ENCODE results near the gene RIC8B.

The RIC8B gene

GRCh38 chr12:106729611-106730010, 44.9 kb upstream of the RIC8B start:
- Histone ChIP-seq H3K9ac (ENCODE audit: low read depth, low read length, poor library complexity, severe bottlenecking) (no peak overlapping the region), H3K36me3 (ENCODE audit: insufficient read depth, low read length) (no peaks in the 10 kb centered on the region), H3K4me1 (ENCODE audit: insufficient read depth, low read length, poor library complexity, severe bottlenecking) (no peaks in the 10 kb centered on the region), H3F3A (ENCODE audit: low read depth) (no peaks in the 10 kb centered on the region), H4K20me1 (ENCODE audit: insufficient read depth, low read length, poor library complexity, severe bottlenecking) (no peaks in the 10 kb centered on the region), H3K4me2 (ENCODE audit: low read depth, low read length, poor library complexity, severe bottlenecking) (no peak overlapping the region), H3K4me3 (ENCODE audit: low read length, poor library complexity, severe bottlenecking) (no peak overlapping the region), H2AFZ (ENCODE audit: low read length) (no peak overlapping the region), H3K9me3 (ENCODE audit: insufficient read depth, low read depth, low read length) (no peaks in the 10 kb centered on the region), H3K79me2 (ENCODE audit: insufficient read depth, low read length) (no peaks in the 10 kb centered on the region), H3K27me3 (ENCODE audit: insufficient read depth, low read length, poor library complexity, severe bottlenecking) (no peaks in the 10 kb centered on the region), H3K9me2 (replicated peaks; ENCODE audit: low read depth, low read length) (no peaks in the 10 kb centered on the region)
- TF ChIP-seq CTCF (conservative IDR thresholded peaks at IDR 0.05; ENCODE audit: low read length): no peak
- TF ChIP-seq EZH2phosphoT487 (IDR thresholded peaks at IDR 0.05; ENCODE audit: borderline replicate concordance): no peak

GRCh38 chr12:106732890-106733289, 41.6 kb upstream of the RIC8B start:
- Histone ChIP-seq H3K36me3 (ENCODE audit: insufficient read depth, low read length) (no peaks in the 10 kb centered on the region), H3F3A (ENCODE audit: low read depth) (no peaks in the 10 kb centered on the region), H3K4me3 (ENCODE audit: low read length, poor library complexity, severe bottlenecking) (no peak overlapping the region), H3K9me3 (ENCODE audit: insufficient read depth, low read depth, low read length) (no peaks in the 10 kb centered on the region), H3K9me2 (replicated peaks; ENCODE audit: low read depth, low read length) (no peaks in the 10 kb centered on the region), H3K4me1 (ENCODE audit: insufficient read depth, low read length, poor library complexity, severe bottlenecking) (no peaks in the 10 kb centered on the region), H2AFZ (ENCODE audit: low read length) (no peak overlapping the region), H4K20me1 (ENCODE audit: insufficient read depth, low read length, poor library complexity, severe bottlenecking) (no peaks in the 10 kb centered on the region), H3K4me2 (ENCODE audit: low read depth, low read length, poor library complexity, severe bottlenecking) (no peak overlapping the region), H3K9ac (ENCODE audit: low read depth, low read length, poor library complexity, severe bottlenecking) (no peak overlapping the region), H3K79me2 (ENCODE audit: insufficient read depth, low read length) (no peaks in the 10 kb centered on the region), H3K27me3 (ENCODE audit: insufficient read depth, low read length, poor library complexity, severe bottlenecking) (no peaks in the 10 kb centered on the region)
- no peak for TF ChIP-seq CTCF (conservative IDR thresholded peaks at IDR 0.05; ENCODE audit: low read length)
- TF ChIP-seq EZH2phosphoT487 (IDR thresholded peaks at IDR 0.05; ENCODE audit: borderline replicate concordance): no peak

GRCh38 chr12:106733660-106734059, 40.8 kb upstream of the RIC8B start:
- no peak overlapping the region for H2AFZ ChIP-seq (ENCODE audit: low read length)
- H3K9ac ChIP-seq (ENCODE audit: low read depth, low read length, poor library complexity, severe bottlenecking): no peak overlapping the region
- H3K4me3 ChIP-seq (ENCODE audit: low read length, poor library complexity, severe bottlenecking): no peak overlapping the region
- H3F3A ChIP-seq (ENCODE audit: low read depth): no peaks in the 10 kb centered on the region
- no peaks in the 10 kb centered on the region for H3K27me3 ChIP-seq (ENCODE audit: insufficient read depth, low read length, poor library complexity, severe bottlenecking)
- H3K36me3 ChIP-seq (ENCODE audit: insufficient read depth, low read length): no peaks in the 10 kb centered on the region
- no peaks in the 10 kb centered on the region for H3K4me1 ChIP-seq (ENCODE audit: insufficient read depth, low read length, poor library complexity, severe bottlenecking)
- H3K4me2 ChIP-seq (ENCODE audit: low read depth, low read length, poor library complexity, severe bottlenecking): no peak overlapping the region
- TF ChIP-seq EZH2phosphoT487 (IDR thresholded peaks at IDR 0.05; ENCODE audit: borderline replicate concordance): no peak
- TF ChIP-seq CTCF (conservative IDR thresholded peaks at IDR 0.05; ENCODE audit: low read length): no peak
- H3K9me2 ChIP-seq (replicated peaks; ENCODE audit: low read depth, low read length): no peaks in the 10 kb centered on the region
- no peaks in the 10 kb centered on the region for H3K79me2 ChIP-seq (ENCODE audit: insufficient read depth, low read length)
- H3K9me3 ChIP-seq (ENCODE audit: insufficient read depth, low read depth, low read length): no peaks in the 10 kb centered on the region
- H4K20me1 ChIP-seq (ENCODE audit: insufficient read depth, low read length, poor library complexity, severe bottlenecking): no peaks in the 10 kb centered on the region
